ENCODE data around the gene PYCR2.

Gene PYCR2

GRCh38 chr1:225917536-225917935 is 6.5 kb downstream of the PYCR2 start:
- DNase-seq: no peak

- DNase-seq: no peak
Observed at GRCh38 chr1:225917101-225917500, 6.9 kb downstream of the PYCR2 start.

- peak; percentile 21 for DNase-seq
Observed at GRCh38 chr1:225915538-225915991, 8.5 kb downstream of the PYCR2 start.

- DNase-seq: no peak
Observed at GRCh38 chr1:225914947-225915346, 9.1 kb downstream of the PYCR2 start.

- DNase-seq: no peak
Observed at GRCh38 chr1:225914391-225914790, 9.7 kb downstream of the PYCR2 start.

GRCh38 chr1:225911191-225912130 is 12.6 kb downstream of the PYCR2 start:
- DNase-seq: no peak

- no peak for DNase-seq
Observed at GRCh38 chr1:225909477-225909876, 14.6 kb downstream of the PYCR2 start.

GRCh38 chr1:225908773-225909172 is 15.3 kb downstream of the PYCR2 start:
- no peak for DNase-seq

GRCh38 chr1:225908013-225908640 is 15.9 kb downstream of the PYCR2 start:
- no peak for DNase-seq

- DNase-seq: no peak
Observed at GRCh38 chr1:225907341-225907740, 16.7 kb downstream of the PYCR2 start.

GRCh38 chr1:225906467-225906866 is 17.6 kb downstream of the PYCR2 start:
- DNase-seq: no peak

GRCh38 chr1:225903623-225904022 is 20.4 kb downstream of the PYCR2 start:
- DNase-seq: no peak

GRCh38 chr1:225899044-225899925 is 24.8 kb downstream of the PYCR2 start:
- DNase-seq: no peak

GRCh38 chr1:225897595-225898514 is 26.2 kb downstream of the PYCR2 start:
- DNase-seq: no peak

- DNase-seq: no peak
Observed at GRCh38 chr1:225896937-225897549, 27.0 kb downstream of the PYCR2 start.

- no peak for DNase-seq
Observed at GRCh38 chr1:225896494-225896893, 27.6 kb downstream of the PYCR2 start.

- no peak for DNase-seq
Observed at GRCh38 chr1:225892307-225892706, 31.7 kb downstream of the PYCR2 start.

- DNase-seq: no peak
Observed at GRCh38 chr1:225891229-225891972, 32.6 kb downstream of the PYCR2 start.

- no peak for DNase-seq
Observed at GRCh38 chr1:225890346-225891228, 33.5 kb downstream of the PYCR2 start.

GRCh38 chr1:225889743-225890142 is 34.3 kb downstream of the PYCR2 start:
- no peak for DNase-seq

Measured in NCI-H1092 (cell line).